ENCODE data around the gene RXRA. TPM values are rescaled to one million over a fixed set of nuclear protein-coding genes. Genes with fewer than 3 reads are reported as not detected.

RXRA gene
- total and polyA plus RNA-seq, 10 of the 15 experiments (the other 5 are each of a cell fraction or from before 2014, with no cell fraction given), result 0.89 to 36.8 (median 11.1) TPM

GRCh38 chr9:134346151-134346550 lies 19.9 kb downstream of the RXRA start:
- H4K20me1 ChIP-seq (ENCODE audit: control insufficient read depth, insufficient read depth), result no peaks in the 10 kb centered on the region
- CTCF ChIA-PET, result no interaction called here

GRCh38 chr9:134346840-134347583 lies 20.8 kb downstream of the RXRA start:
- H3K27ac ChIP-seq (ENCODE audit: control insufficient read depth, insufficient read depth), result no peak overlapping the region
- H3K4me1 ChIP-seq (ENCODE audit: control insufficient read depth, insufficient read depth, low read length), result no peaks in the 10 kb centered on the region
- no peak overlapping the region for H3K4me3 ChIP-seq
- SMC1A ChIA-PET (ENCODE audit: uncharacterized antibody, unreplicated experiment), result no interaction called here
- no peaks in the 10 kb centered on the region for H3K9me3 ChIP-seq (replicated peaks; ENCODE audit: control insufficient read depth, insufficient read depth, low read length)
- POLR2A ChIA-PET, result no interaction called here
- 52% methylated on average over 19 of the region's 21 CpGs for WGBS (ENCODE audit: insufficient coverage, insufficient replicate concordance, low lambda C conversion rate, missing lambda C conversion rate)
- ATAC-seq (no peak), DNase-seq (ENCODE audit: low read depth, low spot score) (no peak), FAIRE-seq (no peak)
- H3K4me2 ChIP-seq (ENCODE audit: control insufficient read depth, insufficient read depth), result no peak overlapping the region
- CTCF ChIA-PET, result no interaction called here
- BruUV-seq (replicated peaks), result no TSS peak
- no peaks in the 10 kb centered on the region for H3K36me3 ChIP-seq (ENCODE audit: control insufficient read depth in 2 of 2, insufficient read depth in 2 of 2, low read length in 1 of 2)
- H3K27me3 ChIP-seq (replicated peaks in 1 of 2; ENCODE audit: control insufficient read depth in 2 of 2, insufficient read depth in 2 of 2, low read length in 1 of 2), result no peaks in the 10 kb centered on the region
- intact Hi-C loops (cut with micrococcal nuclease; ENCODE audit: unreplicated experiment) (no loop called here), in situ Hi-C loops (cut with MboI) (no loop called here)
- H3K79me2 ChIP-seq (ENCODE audit: control insufficient read depth, insufficient read depth, low read length), result no peaks in the 10 kb centered on the region
- no peaks in the 10 kb centered on the region for H4K20me1 ChIP-seq (ENCODE audit: control insufficient read depth, insufficient read depth)
- RAD21 ChIA-PET (ENCODE audit: unreplicated experiment), result no interaction called here
- H3K9ac ChIP-seq (ENCODE audit: control insufficient read depth, insufficient read depth, low read length), result no peak overlapping the region
- H2AFZ ChIP-seq (ENCODE audit: control insufficient read depth, low read depth, low read length), result no peak overlapping the region
- TF ChIP-seq FOXM1 (IDR thresholded peaks at IDR 0.05; ENCODE audit: low read depth, low read length) (no peak), ZNF384 (IDR thresholded peaks at IDR 0.05; ENCODE audit: borderline replicate concordance, low read depth, low read length) (no peak), TBL1XR1 (IDR thresholded peaks at IDR 0.05; ENCODE audit: low read depth, low read length) (no peak), POLR2A (IDR thresholded peaks at IDR 0.05; ENCODE audit: low read depth, low read length) (no peak), IKZF2 (IDR thresholded peaks at IDR 0.05) (no peak), NFXL1 (IDR thresholded peaks at IDR 0.05; ENCODE audit: borderline replicate concordance) (no peak), STAT3 (IDR thresholded peaks at IDR 0.05; ENCODE audit: low read depth, low read length) (no peak), BCLAF1 (IDR thresholded peaks at IDR 0.05) (no peak), CREM (IDR thresholded peaks at IDR 0.05; ENCODE audit: low read depth) (no peak), CBX3 (IDR thresholded peaks at IDR 0.05; ENCODE audit: borderline replicate concordance, low read depth) (no peak)

More at GRCh38 chr9:134346151-134346550, 19.9 kb downstream of the RXRA start:
- BruUV-seq (replicated peaks), result no TSS peak
- intact Hi-C loops (cut with micrococcal nuclease; ENCODE audit: unreplicated experiment) (no loop called here), in situ Hi-C loops (cut with MboI) (no loop called here)
- TF ChIP-seq PML (IDR thresholded peaks at IDR 0.05; ENCODE audit: low read length) (no peak), DPF2 (IDR thresholded peaks at IDR 0.05) (no peak), CHD2 (IDR thresholded peaks at IDR 0.05; ENCODE audit: borderline replicate concordance, low read depth, low read length) (no peak), E2F4 (IDR thresholded peaks at IDR 0.05; ENCODE audit: low read depth, low read length) (no peak)
- no peaks in the 10 kb centered on the region for H3K79me2 ChIP-seq (ENCODE audit: control insufficient read depth, insufficient read depth, low read length)
- no peak overlapping the region for H3K4me3 ChIP-seq
- no peaks in the 10 kb centered on the region for H3K9me3 ChIP-seq (replicated peaks; ENCODE audit: control insufficient read depth, insufficient read depth, low read length)
- H3K4me1 ChIP-seq (ENCODE audit: control insufficient read depth, insufficient read depth, low read length), result no peaks in the 10 kb centered on the region
- no peak overlapping the region for H3K27ac ChIP-seq (ENCODE audit: control insufficient read depth, insufficient read depth)
- 20% methylated on average over 14 of the region's 14 CpGs for WGBS (ENCODE audit: insufficient coverage, insufficient replicate concordance, low lambda C conversion rate, missing lambda C conversion rate)
- no peak overlapping the region for H3K9ac ChIP-seq (ENCODE audit: control insufficient read depth, insufficient read depth, low read length)
- H2AFZ ChIP-seq (ENCODE audit: control insufficient read depth, low read depth, low read length), result no peak overlapping the region
- no peak for ATAC-seq
- ChIA-PET RAD21 (ENCODE audit: unreplicated experiment) (no interaction called here), POLR2A (no interaction called here), SMC1A (ENCODE audit: uncharacterized antibody, unreplicated experiment) (no interaction called here)
- H3K4me2 ChIP-seq (ENCODE audit: control insufficient read depth, insufficient read depth), result no peak overlapping the region
- no peaks in the 10 kb centered on the region for H3K27me3 ChIP-seq (replicated peaks in 1 of 2; ENCODE audit: control insufficient read depth in 2 of 2, insufficient read depth in 2 of 2, low read length in 1 of 2)
- FAIRE-seq, result no peak
- no peaks in the 10 kb centered on the region for H3K36me3 ChIP-seq (ENCODE audit: control insufficient read depth in 2 of 2, insufficient read depth in 2 of 2, low read length in 1 of 2)
- DNase-seq (ENCODE audit: low read depth, low spot score), result no peak

Data from GM12878 (cell line).